ENCODE data around the gene KCNAB2.

The KCNAB2 gene

DNA sequence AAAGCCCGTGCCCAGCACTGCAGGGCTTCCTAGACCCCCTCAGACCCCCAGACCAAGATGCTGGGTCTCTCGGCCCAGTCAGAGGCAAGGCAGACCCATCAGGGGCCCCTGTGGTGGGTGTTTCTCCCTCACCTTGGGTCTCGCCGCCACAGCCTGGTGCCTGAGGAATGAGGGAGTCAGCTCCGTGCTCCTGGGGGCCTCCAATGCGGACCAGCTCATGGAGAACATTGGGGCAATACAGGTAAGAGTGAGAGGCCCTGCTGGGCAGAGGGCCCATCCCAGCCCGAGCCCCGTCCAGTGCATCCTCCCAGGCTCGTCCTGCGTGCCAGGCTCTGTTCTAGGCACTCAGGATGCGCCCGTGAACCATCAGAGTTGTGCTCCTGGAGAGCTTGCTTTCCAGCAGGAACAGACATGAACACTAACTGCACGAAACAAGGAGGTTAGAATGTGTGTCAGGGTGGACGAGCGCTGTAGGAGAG, 51.5 kb downstream of the KCNAB2 start:
- DNase-seq (ENCODE audit: low read depth) = no peak

DNA sequence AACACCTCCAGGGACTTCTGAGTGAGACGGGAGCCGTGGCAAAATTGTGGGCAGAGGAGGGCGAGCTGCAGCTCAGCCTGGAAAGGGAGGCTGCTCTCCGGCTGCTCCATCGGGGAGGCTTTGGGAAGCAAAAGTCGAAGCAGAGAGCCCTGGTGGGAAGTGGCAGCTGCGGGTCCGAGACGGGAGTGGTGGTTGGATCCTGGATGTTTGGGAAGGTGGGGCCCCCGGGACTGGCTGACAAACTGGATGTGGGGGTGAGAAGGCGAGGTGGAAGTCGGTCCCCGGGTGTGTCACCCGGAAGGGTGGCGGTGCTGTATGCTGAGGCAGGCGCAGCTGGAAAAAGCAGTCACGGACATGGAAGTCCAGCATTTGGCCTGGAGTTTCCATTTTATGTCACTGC, 52.1 kb downstream of the KCNAB2 start:
- DNase-seq (ENCODE audit: low read depth) = no peak

DNA sequence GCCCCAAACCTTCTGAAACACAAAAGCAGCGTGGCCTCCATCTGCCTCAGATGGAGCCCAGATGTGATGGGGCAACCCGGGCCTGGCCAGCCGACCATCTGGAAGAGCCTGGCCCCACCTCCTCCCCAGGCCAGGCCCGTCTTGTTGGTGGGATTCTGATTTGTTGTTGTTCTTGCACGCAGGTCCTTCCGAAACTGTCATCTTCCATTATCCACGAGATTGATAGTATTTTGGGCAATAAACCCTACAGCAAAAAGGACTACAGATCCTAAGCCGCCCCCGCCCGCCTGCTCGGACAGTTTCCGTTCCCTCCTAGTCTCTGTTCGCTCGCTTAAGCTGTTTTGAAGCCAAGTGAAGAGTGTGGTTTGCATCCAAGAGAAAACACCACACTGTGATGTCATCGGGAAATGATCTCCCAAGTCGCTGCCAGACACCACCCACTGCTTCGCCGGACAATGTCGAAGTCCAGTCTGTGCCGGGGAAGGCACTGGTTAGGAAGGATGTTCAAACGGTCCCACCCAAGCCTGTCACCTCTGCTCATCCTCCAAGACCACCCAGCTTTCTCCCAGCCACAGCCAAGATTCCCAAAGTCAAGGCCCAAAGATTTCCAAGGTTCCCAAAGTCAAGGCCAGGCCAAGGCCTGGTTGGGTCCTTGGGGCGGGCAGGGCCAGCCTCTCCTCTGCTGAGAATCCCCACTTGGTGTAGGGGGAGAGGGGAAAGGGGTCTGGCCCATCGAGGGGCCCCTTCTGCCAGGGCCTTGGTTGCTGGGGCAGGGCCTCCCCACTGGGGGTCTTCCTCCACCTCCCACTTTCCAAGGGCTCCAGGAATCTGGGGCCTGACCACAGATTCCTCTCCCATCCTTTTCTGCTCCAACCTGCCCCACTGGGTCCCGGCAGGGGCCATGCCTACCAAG, 52.9 kb downstream of the KCNAB2 start:
- no peak for DNase-seq (ENCODE audit: low read depth)

DNA sequence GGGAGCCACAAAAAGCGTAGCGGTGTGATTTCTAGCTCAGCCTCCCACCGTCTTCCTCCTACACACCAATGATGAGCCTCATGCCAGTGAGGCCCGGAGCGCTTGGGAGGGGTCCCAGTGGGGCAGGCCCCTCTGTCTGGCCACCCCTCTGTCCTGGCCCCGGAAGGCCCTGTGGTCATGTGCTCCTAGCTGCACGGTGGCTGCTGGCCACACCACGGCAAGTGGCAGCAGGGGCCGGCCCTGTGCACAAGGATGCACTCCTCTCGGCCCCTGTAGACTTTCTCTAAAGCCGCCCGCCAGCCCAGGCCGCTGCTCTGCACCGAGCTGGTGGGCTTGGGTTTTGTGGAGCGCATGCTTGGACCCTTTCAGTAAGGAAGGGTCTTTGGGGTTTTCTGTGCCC, 53.6 kb downstream of the KCNAB2 start:
- DNase-seq (ENCODE audit: low read depth) = no peak

DNA sequence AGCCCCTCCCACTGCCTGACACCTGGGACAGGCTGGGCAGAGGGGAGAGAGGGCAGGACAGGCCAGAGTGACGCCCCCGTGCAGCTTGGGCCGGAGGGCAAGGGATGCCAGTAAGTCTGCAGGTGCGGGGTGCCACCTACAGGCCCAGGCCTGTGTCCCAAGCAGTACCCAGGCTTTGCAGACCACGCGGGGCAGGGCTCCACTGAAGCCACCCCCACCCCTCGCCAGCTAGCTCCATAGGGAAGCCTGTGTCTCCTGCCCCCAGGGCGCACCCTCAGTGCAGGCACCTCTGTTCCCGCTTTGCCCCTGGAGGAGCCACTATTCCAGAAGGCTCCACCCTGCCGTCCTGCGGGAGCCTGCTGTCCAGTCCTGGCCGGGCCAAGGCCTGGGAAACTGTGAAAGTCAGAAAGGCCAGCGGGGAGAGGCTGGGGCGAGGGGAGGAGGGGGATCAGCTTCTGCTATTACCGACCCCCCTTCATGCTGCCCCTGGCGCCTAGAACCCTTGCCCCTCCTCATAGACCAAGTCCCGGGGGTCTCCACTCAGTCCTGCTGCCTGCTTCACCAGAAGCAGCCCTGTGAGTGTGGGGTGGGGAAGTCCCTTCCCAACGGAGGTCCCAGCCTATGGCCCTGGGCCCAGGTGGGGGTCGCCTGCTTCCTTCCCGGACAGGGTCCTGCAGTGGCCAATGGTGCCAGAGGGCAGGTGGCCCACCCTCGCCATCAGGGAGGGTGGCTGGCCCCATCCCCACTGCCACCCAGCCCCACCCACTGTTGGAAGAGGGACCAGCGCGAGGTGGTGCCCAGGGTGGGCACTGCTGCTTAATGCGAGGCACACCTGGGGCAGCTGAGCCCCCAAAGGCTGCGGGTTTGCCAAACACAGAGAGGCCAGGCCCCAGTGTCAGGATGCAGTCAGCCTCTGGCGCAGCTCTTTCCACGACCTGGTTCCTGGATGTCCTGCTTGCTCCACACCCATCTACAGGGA, 54.4 kb downstream of the KCNAB2 start:
- DNase-seq (ENCODE audit: low read depth) = no peak

DNA sequence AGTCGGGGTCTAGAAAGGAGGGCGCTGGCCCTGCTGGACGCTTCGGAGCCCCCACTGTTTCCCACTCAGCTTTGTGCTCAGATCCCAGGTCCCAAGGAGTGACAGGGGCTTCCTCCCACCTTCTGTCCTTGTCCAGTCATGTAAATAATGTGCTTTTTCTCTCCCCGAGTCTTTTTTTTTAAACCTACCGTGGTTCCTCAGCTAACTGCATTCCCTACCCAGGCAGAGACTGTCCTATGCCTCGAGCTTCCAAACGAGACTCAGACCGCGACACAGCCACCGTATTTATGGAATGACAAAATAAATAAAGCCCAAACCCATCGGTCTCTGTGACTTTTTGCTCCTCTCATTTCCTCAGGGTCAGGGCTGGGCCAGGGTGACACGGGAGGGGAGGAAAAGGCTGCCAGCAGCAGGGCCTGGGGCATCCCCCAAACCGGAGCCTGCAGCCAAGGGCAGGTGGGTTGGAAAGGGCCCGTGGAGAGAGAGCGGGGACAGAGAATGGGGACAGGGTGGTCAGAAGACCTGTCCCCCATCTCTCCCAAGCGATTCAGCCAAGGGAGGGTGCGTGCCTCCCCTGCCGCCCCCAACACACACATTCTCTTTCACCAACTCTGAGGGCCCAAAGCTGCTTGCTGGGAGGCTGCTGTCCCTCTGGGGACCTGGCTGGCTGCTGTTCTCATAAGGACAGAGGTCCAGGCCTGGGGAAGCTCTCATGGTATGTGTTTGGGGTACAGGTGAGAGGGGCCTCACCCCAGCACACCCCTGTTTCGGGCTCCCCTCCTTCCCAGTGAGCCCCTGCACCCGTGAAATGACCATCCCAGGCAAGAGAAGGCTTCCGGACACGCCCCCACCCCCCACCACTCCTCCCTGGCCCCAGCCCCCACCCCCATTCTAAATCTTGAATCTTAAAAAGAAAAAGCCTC, 55.4 kb downstream of the KCNAB2 start:
- DNase-seq (ENCODE audit: low read depth) = no peak

DNA sequence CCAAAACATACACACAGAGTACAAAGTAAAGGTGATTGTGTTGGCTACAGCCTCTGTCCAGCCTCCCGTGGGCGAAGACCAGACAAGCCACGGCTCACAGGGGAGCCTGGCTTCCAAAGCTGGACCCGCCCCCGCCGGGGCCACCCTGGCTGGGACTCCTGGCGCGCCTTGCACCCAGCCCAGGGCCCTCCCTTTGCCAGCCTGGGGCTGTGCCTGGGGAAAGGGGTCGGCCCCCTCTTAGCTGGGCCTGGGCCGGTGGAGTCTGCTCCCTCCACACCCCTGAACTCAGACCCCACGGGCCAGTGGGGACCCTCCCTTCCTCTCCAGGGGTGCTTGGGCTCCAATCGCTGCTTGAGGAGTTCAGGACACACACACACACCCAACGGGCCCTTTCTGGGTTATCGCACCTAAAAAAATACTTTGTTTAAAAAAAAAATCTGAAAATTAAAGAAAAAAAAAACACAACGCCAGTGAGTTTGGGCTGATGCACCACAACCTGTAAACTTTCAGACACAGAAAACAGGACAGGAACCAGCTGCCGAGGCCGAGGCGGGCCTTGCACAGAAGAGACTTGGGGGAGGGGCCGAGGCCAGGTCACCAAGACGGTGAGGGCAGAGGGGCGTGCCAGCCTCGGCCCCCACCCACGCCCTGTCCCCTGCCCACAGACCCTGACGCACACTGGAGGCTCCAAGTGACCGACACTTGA, 56.3 kb downstream of the KCNAB2 start:
- DNase-seq (ENCODE audit: low read depth) = no peak

DNA sequence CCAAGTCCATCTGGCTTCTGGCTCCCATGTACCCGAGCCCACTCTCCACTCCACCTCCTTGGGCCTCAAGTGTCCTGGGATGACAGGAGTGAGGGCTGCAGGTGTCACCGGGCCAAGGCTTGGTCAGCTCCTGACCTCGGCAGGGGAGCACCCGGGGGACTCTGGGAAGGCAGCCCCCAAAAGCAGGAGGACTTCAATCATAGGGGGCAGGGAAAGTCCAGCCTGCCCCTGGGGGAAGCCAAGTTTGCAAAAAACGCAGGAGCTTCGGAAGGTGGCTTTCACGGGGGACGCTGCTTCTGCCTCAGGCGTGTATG, 56.8 kb downstream of the KCNAB2 start:
- no peak for DNase-seq (ENCODE audit: low read depth)

DNA sequence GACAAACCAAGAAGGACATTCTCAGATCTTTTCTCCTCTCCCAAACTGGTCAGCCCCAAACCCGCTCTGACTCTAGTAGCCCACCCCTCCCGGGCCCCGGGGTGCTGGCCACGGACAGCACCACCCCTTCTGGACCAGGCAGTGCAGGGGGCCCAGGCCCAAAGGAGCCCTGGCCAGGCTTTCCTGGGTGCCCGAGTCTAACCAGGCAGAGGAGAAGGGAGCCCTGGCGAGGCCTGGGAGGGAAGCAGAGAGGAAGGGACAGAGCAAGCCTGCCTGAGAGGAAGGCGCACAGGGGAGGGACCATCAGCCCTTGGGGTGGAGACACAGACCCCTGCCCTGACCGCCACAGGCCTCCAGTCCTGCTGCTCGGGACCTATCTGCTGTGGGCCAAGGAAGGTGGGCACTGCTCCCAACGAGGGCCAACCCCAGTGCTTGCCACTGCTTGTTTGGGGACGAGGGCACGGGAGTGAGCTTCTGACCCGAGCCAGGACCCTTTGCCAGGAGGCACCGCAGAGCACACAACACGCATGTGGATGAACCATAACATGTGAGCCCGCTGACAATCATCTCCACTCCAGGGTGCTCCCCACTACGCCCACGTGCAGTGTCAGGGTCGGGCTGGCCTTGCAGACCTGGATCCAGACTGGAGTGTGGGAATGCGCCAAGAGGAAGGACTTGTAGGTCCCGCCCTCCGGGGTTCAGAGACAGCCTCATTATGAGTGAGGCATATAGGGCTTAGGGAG, 57.6 kb downstream of the KCNAB2 start:
- DNase-seq (ENCODE audit: low read depth) = no peak

DNA sequence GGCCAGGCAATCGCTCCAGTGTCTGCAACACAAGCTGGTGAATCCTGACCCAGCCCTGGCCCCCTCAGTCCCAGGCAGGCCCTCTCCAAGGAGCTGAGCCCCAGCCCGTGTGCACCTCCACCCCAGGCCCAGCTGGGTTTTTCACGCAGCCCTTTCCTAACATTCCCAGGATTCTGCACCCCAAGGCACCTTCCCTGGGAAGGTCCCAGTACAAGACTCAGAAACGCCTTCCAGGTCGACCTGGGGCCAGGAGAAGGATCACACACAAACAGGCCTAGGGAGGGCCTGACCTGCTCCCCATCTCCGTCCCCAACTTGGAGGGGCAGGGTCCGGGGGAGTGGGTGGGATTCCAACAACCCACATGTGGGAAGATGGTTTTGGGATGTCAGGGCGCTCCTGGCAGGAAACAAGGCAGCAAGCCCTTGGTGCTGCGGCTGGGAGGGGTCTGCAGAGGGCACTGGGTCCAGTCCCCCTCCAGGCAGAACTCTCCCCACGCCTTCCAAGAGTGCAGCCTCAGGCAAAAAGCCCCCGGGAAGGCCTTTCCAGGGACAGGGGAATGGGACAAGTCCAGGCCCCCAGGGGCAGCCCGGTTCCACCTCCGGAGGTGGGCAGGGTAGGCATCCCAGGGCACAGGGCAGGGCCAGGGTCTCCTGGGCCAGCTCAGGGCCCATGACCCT, 58.3 kb downstream of the KCNAB2 start:
- no peak for DNase-seq (ENCODE audit: low read depth)

DNA sequence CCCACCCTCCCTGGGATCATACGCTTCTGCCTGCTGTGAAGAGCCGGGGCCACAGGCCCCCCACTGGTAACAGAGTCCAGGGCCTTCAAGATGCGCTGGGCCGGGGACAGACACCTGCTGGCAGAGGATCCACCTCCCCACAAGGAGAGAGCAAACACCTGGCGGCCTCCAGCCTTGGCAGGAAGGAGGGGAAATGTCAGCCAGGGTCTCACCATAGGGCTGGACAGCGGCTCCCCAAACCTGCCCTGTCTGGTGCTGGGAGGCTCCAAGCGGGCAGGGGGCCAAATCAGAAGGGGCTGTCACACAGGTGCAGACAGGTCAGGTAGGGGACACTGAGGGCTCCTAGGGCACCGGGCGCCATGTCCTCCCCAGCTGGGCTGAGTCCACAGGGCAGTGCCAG, 58.9 kb downstream of the KCNAB2 start:
- no peak for DNase-seq (ENCODE audit: low read depth)

DNA sequence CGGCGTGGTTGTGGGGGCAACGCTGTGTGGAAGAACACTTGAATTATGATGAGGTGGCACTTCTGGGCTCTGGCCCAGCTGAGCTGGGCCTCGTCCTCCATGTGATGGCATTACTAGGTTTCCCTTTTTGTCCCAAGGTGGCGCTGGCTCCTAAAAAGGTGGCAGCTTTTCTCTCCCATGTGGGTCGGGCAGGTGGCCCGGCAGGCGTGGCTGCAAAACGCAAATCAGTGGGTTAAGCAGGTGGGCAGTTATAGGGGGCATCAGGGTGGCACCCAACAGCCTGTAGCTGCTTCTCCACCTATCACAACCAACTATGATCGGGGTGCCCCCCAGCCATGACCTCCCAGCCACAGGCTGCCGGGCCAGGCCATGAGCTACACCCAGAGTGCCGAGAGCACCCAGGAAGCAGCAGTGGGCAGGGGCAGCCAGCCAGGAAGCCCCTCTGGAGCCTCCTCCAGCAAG, 59.6 kb downstream of the KCNAB2 start:
- no peak for DNase-seq (ENCODE audit: low read depth)

DNA sequence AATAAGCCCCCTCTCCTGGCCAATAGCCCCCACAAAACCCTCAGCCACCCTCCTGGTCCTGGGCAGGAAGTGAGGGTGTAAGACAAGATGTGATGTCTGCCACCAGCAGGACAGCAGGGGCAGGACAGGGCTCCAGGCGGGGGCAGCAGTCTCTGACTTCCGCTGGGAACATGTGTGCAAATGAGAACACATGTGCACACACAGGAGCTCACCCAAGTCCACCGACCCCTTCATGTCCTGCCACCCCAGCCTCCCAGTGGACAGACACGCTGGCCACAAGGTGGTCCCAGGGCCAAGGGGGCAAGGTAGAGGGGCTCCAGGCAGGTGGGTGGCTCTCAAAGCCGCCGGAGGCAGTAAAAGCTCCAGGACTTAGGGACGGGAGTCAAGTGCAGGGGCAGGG, 60.1 kb downstream of the KCNAB2 start:
- no peak for DNase-seq (ENCODE audit: low read depth)

DNA sequence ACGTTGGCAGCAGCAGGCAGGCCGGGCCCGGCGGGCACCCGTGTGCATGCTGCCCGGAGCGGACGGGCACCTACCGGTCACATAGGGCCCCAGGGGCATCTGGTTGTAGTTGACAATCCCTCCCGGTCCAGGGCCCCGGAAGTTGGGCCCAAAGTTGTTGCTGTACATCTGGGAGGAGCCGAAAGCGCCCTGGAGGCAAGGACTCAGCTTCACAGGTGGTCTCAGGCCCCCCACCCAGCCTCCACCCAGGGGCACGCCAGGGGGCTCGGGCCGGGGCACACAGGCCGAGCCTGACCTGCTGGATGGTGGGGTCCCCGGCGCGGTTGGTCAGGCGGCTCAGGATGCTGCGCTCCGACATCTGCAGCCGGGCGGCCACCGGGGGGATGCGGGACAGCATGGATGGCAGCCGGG, 60.6 kb downstream of the KCNAB2 start:
- no peak for DNase-seq (ENCODE audit: low read depth)

DNA sequence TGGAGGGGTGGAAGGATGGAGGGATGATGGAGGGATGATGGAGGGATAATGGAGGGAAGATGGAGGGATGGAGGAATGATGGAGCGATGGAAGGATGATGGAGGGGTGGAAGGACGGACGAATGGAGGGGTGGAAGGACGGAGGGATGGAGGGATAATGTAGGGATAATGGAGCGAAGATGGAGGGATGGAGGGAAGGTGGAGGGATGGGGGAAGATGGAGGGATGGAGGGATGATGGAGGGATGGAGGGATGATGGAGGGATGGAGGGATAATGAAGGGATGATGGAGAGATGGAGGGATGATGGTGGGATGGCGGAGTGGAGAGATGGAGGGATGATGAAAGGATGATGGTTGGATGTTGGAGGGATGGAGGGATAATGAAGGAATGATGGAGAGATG, 61.3 kb downstream of the KCNAB2 start:
- DNase-seq (ENCODE audit: low read depth) = no peak

DNA sequence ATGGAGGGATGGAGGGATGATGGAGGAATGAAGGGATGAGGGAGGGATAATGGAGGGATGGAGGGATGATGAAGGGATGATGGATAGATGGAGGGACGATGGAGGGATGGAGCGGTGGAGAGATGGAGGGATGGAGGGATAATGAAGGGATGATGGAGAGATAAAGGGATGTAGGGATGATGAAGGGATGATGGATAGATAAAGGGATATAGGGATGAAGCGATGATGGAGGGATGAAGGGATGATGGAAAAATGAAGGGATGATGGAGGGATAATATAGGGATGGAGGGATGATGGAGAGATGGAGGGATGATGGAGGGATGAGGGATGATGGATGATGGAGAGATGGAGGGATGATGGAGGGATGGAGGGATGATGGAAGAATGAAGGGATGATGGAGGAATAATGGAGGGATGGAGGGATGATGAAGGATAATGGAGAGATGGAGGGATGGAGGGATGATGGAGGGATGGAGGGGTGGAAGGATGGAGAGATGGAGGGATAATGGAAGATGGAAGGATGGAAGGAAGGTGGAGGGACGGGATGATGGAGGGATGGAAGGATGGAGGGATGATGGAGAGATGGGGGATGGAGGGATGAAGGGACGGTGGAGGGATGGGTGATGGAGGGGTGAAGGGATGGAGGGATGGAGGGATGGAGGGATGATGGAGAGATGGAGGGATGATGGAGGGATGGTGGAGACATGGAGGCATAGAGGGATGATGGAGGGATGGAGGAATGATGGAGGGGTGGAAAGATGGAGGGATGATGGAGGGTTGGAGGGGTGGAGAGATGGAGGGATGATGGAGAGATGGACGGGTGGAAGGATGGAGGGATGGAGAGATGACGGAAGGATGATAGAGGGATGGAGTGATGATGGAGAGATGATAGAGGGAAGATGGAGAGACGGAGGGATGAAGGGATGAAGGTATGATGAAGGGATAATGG, 62.0 kb downstream of the KCNAB2 start:
- no peak for DNase-seq (ENCODE audit: low read depth)

DNA sequence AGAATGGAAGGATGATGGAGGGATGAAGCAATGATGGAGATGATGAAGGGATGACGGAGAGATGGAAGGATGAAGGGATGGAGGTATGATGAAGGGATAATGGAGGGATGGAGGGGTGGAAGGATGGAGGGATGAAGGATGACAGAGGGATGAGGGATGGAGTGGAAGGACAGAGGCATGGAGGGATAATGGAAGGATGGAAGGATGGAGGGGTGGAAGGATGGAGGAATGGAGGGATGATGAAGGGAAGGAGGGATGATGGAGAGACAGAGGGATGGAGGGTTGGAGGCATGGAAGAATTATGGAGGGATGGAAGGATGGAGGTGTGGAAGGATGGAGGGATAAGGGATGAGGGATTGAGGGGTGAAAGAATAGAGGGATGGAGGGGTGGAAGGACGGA, 62.8 kb downstream of the KCNAB2 start:
- no peak for DNase-seq (ENCODE audit: low read depth)

DNA sequence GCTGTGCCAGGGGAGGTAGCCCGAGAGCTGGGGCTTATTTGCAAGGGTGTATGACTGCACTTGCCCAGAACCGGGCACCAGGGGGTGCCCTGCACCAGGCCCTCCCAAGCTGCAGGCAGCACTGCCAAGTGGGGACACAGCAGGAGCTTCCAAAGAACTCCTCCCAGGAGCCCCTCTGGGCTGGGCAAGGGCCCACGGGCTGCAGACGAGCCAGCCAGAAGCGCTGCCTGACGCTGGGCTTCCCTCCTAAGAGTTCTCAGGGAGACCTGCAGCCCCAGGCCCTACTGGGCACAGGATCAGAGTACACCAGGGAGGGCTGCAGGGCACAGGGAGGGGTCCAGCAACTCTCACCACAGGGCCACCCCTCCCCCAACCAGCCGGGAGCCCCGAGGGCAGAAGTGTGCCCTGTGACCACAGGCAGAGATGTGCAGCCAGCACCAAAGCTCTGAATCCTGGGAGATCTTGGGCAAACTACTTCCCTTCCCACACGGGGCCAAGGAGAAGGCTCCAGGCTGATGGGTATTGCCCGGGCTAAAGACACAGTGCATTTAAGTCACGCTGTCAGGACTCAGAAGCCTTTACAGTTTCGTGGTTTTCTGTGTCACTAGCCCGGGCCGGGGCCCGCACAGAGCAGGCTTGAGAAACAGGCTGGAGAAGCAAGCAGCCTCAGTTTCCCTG, 63.4 kb downstream of the KCNAB2 start:
- no peak for DNase-seq (ENCODE audit: low read depth)

Data from HS-27A (cell line).